HG03060 (cell line): ENCODE data around the gene CEACAM20.
"Not testable (repeated sequence)": the region's sequence is repeated elsewhere in the genome, so short reads cannot be mapped to it uniquely, and the experiment has no call there.

Experiments used
- ATAC-seq: cut with Tn5 transposase; IDR thresholded peaks from one replicate; pipeline ENCODE4 v1.9.1; 2021; ENCODE audit warnings: low read depth, moderate number of reproducible peaks; ENCODE audit not compliant: unreplicated experiment

The CEACAM20 gene

GRCh38 chr19:44499559-44499958 lies 29.9 kb downstream of the CEACAM20 start:
- ATAC-seq: no peak

GRCh38 chr19:44498988-44499387 lies 30.5 kb downstream of the CEACAM20 start:
- no peak for ATAC-seq

- ATAC-seq: no peak
Observed at GRCh38 chr19:44496711-44497110, 32.8 kb downstream of the CEACAM20 start.

- no peak for ATAC-seq
Observed at GRCh38 chr19:44476559-44477408, 52.7 kb downstream of the CEACAM20 start.

GRCh38 chr19:44468730-44469129 lies 60.7 kb downstream of the CEACAM20 start:
- ATAC-seq: not testable (repeated sequence)

GRCh38 chr19:44462600-44463286 lies 66.7 kb downstream of the CEACAM20 start:
- not testable (repeated sequence) for ATAC-seq
